HCT116 (cell line): ENCODE results near the gene SLC25A20. TPM values are rescaled to one million over a fixed set of nuclear protein-coding genes. Genes with fewer than 3 reads are reported as not detected.

Experiments used
- ATAC-seq: fragments of 200-7000 bp; cut with Tn5 transposase; 2 replicates; pipeline ENCODE4 v1.9.1; 2020; ENCODE audit warnings: mild to moderate bottlenecking, moderate library complexity
- BruUV-seq: library from RNA; stranded (reverse); fragments of 400-500 nt; replicated peaks from 2 replicates; lab custom pipeline; 2021; lab: Mats Ljungman, UMichigan
- CTCF ChIA-PET: fragments of 300-600 bp; sonication (Branson Sonifier 250); formaldehyde crosslinking; loops from one replicate; lab custom pipeline; 2021; ENCODE audit warnings: antibody characterized with exemption; lab: Charles Lee
- POLR2A ChIA-PET: fragments of 300-600, 350-600 bp; sonication (Branson Sonifier 250); formaldehyde crosslinking; loops from one replicate; lab custom pipeline; 2021; ENCODE audit warnings: antibody characterized with exemption; lab: Charles Lee
- RAD21 ChIA-PET, 2 experiments: fragments of 300-600 bp; sonication (Branson Sonifier 250); formaldehyde crosslinking; loops; one replicate each; lab custom pipeline; 2023; ENCODE audit warnings: low total read pairs in 2 of 2; ENCODE audit not compliant: uncharacterized antibody in 2 of 2, unreplicated experiment in 2 of 2, low non-redundant PET in 1 of 2; lab: Charles Lee
- DNase-seq: peaks from one replicate; pipeline ENCODE4 v3.0.0-alpha.2; 2010; ENCODE audit warnings: low read depth, low spot score
- H2AFZ ChIP-seq: fragments of 200-600 bp; shearing (Covaris generic), sonication (generic); 2 replicates; pipeline ENCODE4 v1.6.1; 2017; ENCODE audit warnings: low read depth, mixed run types, mixed read lengths, antibody characterized with exemption, low read length; ENCODE audit not compliant: poor library complexity, severe bottlenecking
- H3K27ac ChIP-seq: 2 replicates; pipeline ENCODE4 v1.5.1; 2012; ENCODE audit warnings: low read depth, low read length
- H3K27me3 ChIP-seq: fragments of 200-600 bp; sonication (generic); 2 replicates; pipeline ENCODE4 v1.6.1; 2016; ENCODE audit warnings: mixed run types, low read length, mixed read lengths; ENCODE audit not compliant: insufficient read depth
- H3K36me3 ChIP-seq, 2 experiments: fragments of 200-500 bp in 1 of 2; fragments of 200-600 bp in 1 of 2; sonication (Bioruptor generic) in 1 of 2; sonication (generic) in 1 of 2; 2 replicates each; pipeline versions ENCODE4 v1.5.1 to v1.6.1; 2014 to 2016; ENCODE audit warnings: low read length in 2 of 2, inconsistent platforms in 1 of 2, mixed read lengths in 1 of 2, mixed run types in 1 of 2; ENCODE audit not compliant: insufficient read depth in 2 of 2, control insufficient read depth in 1 of 2
- H3K4me1 ChIP-seq, 2 experiments: fragments of 200-600 bp in 1 of 2; sonication (generic) in 1 of 2; 2 replicates each; pipeline versions ENCODE4 v1.5.1 to v1.6.1; 2012 to 2017; ENCODE audit warnings: low read length in 2 of 2, inconsistent platforms in 1 of 2, mild to moderate bottlenecking in 1 of 2, mixed read lengths in 1 of 2, mixed run types in 1 of 2, moderate library complexity in 1 of 2; ENCODE audit not compliant: insufficient read depth in 2 of 2, control insufficient read depth in 1 of 2
- H3K4me2 ChIP-seq: fragments of 200-600 bp; sonication (generic); 2 replicates; pipeline ENCODE4 v1.6.1; 2017; ENCODE audit warnings: mixed run types, low read length, mixed read lengths
- H3K4me3 ChIP-seq, 2 experiments: fragments of 200-600 bp in 1 of 2; sonication (generic) in 1 of 2; replicated peaks in 1 of 2; 2 replicates each; pipeline ENCODE4 v1.5.1; 2011 to 2016; ENCODE audit warnings: low read length in 2 of 2, control low read depth in 1 of 2, low read depth in 1 of 2, mild to moderate bottlenecking in 1 of 2, mixed read lengths in 1 of 2, mixed run types in 1 of 2
- H3K79me2 ChIP-seq: fragments of 200-600 bp; sonication (generic); 2 replicates; pipeline ENCODE4 v1.6.1; 2017; ENCODE audit warnings: mild to moderate bottlenecking, mixed run types, low read length, moderate library complexity, mixed read lengths; ENCODE audit not compliant: insufficient read depth
- H3K9ac ChIP-seq: fragments of 200-600 bp; sonication (generic); 2 replicates; pipeline ENCODE4 v1.6.1; 2016; ENCODE audit warnings: low read length, mixed read lengths
- H3K9me2 ChIP-seq: fragments of 200-600 bp; sonication (generic), shearing (Covaris generic); 2 replicates; pipeline ENCODE4 v1.6.1; 2017; ENCODE audit warnings: mixed run types, mild to moderate bottlenecking, moderate library complexity; ENCODE audit not compliant: insufficient read depth
- H3K9me3 ChIP-seq, 2 experiments: fragments of 200-500 bp in 1 of 2; fragments of 200-600 bp in 1 of 2; sonication (Bioruptor generic) in 1 of 2; sonication (generic) in 1 of 2; 2 replicates each; pipeline ENCODE4 v1.6.1; 2014 to 2017; ENCODE audit warnings: low read length in 2 of 2, mixed read lengths in 2 of 2, inconsistent platforms in 1 of 2, low read depth in 1 of 2, mild to moderate bottlenecking in 1 of 2, mixed run types in 1 of 2, moderate library complexity in 1 of 2; ENCODE audit not compliant: control insufficient read depth in 1 of 2, insufficient read depth in 1 of 2
- H4K20me1 ChIP-seq: fragments of 200-600 bp; sonication (generic), shearing (Covaris generic); 2 replicates; pipeline ENCODE4 v1.6.1; 2017; ENCODE audit warnings: mixed run types, mild to moderate bottlenecking, moderate library complexity; ENCODE audit not compliant: insufficient read depth
- CBX3 ChIP-seq: IDR thresholded peaks from 2 replicates; pipeline ENCODE4 v1.6.1; 2012; ENCODE audit warnings: low read depth
- EGR1 ChIP-seq: IDR thresholded peaks from 2 replicates; pipeline ENCODE4 v1.6.1; 2012; ENCODE audit warnings: low read depth
- FOSL1 ChIP-seq: IDR thresholded peaks from 2 replicates; pipeline ENCODE4 v1.6.1; 2012; ENCODE audit warnings: low read depth
- JUND ChIP-seq: IDR thresholded peaks from 2 replicates; pipeline ENCODE4 v1.6.1; 2012
- POLR2A ChIP-seq: IDR thresholded peaks from 2 replicates; pipeline ENCODE4 v1.7.0; 2011; ENCODE audit warnings: borderline replicate concordance; ENCODE audit not compliant: insufficient read depth, insufficient read length; ENCODE audit errors: extremely low read depth
- POLR2AphosphoS5 ChIP-seq: IDR thresholded peaks from 2 replicates; pipeline ENCODE4 v1.6.1; 2011; ENCODE audit warnings: mild to moderate bottlenecking, low read depth, low read length, moderate library complexity
- TCF7L2 ChIP-seq: IDR thresholded peaks from 2 replicates; pipeline ENCODE4 v1.7.0; 2011; ENCODE audit warnings: borderline replicate concordance, inconsistent platforms; ENCODE audit not compliant: insufficient read depth, insufficient read length; ENCODE audit errors: extremely low read depth
- YY1 ChIP-seq: IDR thresholded peaks from 2 replicates; pipeline ENCODE4 v1.6.1; 2011; ENCODE audit warnings: low read length, low read depth, moderate library complexity, mild to moderate bottlenecking; ENCODE audit not compliant: insufficient replicate concordance; ENCODE audit errors: extremely low read depth
- ZFX ChIP-seq: fragments of 450-650 bp; IDR thresholded peaks from 2 replicates; pipeline ENCODE4 v1.6.1; 2017
- ZNF274 ChIP-seq: fragments of 200-500 bp; sonication (Bioruptor generic); IDR thresholded peaks from 2 replicates; pipeline ENCODE4 v1.6.1; 2014; ENCODE audit warnings: mild to moderate bottlenecking, low read depth, low read length, inconsistent platforms
- intact Hi-C: fragments of 100-400 bp; cut with micrococcal nuclease; formaldehyde crosslinking; loops from 2 replicates; pipeline ENCODE4 v1.10.0; 2022
- total RNA-seq: library from RNA; stranded (reverse); gene quantifications from one replicate; pipeline ENCODE4 v1.2.1, GENCODE V29; 2021; ENCODE audit not compliant: unreplicated experiment
- TF ChIP-seq, protein P1 (sequence below): IDR thresholded peaks from 2 replicates; pipeline ENCODE4 v1.6.1; 2012
- TF ChIP-seq, protein P2 (sequence below), 3 experiments: fragments of 200-600 bp in 1 of 3; sonication (generic) in 1 of 3; IDR thresholded peaks in 2 of 3; conservative IDR thresholded peaks in 1 of 3; 2 replicates each; pipeline ENCODE4 v1.5.1; 2012 to 2017; ENCODE audit warnings: low read depth in 2 of 3, low read length in 2 of 3, antibody characterized with exemption in 1 of 3, borderline replicate concordance in 1 of 3, control low read depth in 1 of 3, mild to moderate bottlenecking in 1 of 3, mixed read lengths in 1 of 3, mixed run types in 1 of 3, moderate library complexity in 1 of 3; ENCODE audit not compliant: insufficient read depth in 1 of 3
- TF ChIP-seq, protein P3 (sequence below): IDR thresholded peaks from 2 replicates; pipeline ENCODE4 v1.6.1; 2012; ENCODE audit warnings: low read depth
- TF ChIP-seq, protein P4 (sequence below): IDR thresholded peaks from 2 replicates; pipeline ENCODE4 v1.6.1; 2011; ENCODE audit warnings: mild to moderate bottlenecking, low read length, moderate library complexity; ENCODE audit not compliant: insufficient replicate concordance; ENCODE audit errors: extremely low read depth
- TF ChIP-seq, protein P5 (sequence below): IDR thresholded peaks from 2 replicates; pipeline ENCODE4 v1.6.1; 2012

SLC25A20 gene
- total RNA-seq, 1 experiment from 2014 or later, result 8.7 TPM

DNA sequence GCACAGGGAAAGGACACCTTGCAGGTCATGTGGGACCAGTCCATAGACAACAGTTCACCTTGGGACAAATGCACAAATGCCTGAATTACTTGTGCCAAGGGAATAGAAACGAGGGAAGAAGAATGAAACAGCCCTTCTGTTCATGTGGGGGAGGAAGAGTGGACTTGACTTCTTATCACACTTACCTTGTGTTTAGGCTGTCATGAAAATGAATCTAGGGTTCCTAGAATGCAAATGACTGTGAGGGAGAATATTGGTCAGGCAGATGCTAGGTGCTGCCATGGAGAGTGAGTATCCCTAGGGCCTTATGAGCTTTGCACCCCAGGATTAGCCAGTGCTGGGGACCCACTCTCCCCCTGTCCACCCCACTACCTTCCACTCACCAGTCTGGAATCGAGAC is 40.0 kb downstream of the SLC25A20 start:
- POLR2A ChIA-PET, result no interaction called here
- no peak for DNase-seq
- Histone ChIP-seq H3K9ac (no peak overlapping the region), H3K79me2 (no peaks in the 10 kb centered on the region), H3K4me1 (no peaks in the 10 kb centered on the region), H3K27ac (no peak overlapping the region), H3K9me3 (no peaks in the 10 kb centered on the region), H3K27me3 (no peaks in the 10 kb centered on the region), H3K9me2 (no peaks in the 10 kb centered on the region)
- RAD21 ChIA-PET, result no interaction called here
- CTCF ChIA-PET, result no interaction called here
- intact Hi-C loops, result no loop called here
- TF ChIP-seq FOSL1 (no peak), TCF7L2 (no peak), ZFX (no peak), CBX3 (no peak), ZNF274 (no peak), YY1 (no peak), JUND (no peak), EGR1 (no peak), POLR2AphosphoS5 (no peak), POLR2A (no peak)
- TF ChIP-seq, protein P1, sequence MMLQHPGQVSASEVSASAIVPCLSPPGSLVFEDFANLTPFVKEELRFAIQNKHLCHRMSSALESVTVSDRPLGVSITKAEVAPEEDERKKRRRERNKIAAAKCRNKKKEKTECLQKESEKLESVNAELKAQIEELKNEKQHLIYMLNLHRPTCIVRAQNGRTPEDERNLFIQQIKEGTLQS, result no peak
- TF ChIP-seq, protein P2, sequence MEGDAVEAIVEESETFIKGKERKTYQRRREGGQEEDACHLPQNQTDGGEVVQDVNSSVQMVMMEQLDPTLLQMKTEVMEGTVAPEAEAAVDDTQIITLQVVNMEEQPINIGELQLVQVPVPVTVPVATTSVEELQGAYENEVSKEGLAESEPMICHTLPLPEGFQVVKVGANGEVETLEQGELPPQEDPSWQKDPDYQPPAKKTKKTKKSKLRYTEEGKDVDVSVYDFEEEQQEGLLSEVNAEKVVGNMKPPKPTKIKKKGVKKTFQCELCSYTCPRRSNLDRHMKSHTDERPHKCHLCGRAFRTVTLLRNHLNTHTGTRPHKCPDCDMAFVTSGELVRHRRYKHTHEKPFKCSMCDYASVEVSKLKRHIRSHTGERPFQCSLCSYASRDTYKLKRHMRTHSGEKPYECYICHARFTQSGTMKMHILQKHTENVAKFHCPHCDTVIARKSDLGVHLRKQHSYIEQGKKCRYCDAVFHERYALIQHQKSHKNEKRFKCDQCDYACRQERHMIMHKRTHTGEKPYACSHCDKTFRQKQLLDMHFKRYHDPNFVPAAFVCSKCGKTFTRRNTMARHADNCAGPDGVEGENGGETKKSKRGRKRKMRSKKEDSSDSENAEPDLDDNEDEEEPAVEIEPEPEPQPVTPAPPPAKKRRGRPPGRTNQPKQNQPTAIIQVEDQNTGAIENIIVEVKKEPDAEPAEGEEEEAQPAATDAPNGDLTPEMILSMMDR (IDR thresholded peaks at IDR 0.05 in 2 of 3, conservative IDR thresholded peaks at IDR 0.05 in 1 of 3; ENCODE audit: borderline replicate concordance in 1 of 3, insufficient read depth in 1 of 3, low read depth in 2 of 3, low read length in 2 of 3), result no peak
- TF ChIP-seq, protein P3, sequence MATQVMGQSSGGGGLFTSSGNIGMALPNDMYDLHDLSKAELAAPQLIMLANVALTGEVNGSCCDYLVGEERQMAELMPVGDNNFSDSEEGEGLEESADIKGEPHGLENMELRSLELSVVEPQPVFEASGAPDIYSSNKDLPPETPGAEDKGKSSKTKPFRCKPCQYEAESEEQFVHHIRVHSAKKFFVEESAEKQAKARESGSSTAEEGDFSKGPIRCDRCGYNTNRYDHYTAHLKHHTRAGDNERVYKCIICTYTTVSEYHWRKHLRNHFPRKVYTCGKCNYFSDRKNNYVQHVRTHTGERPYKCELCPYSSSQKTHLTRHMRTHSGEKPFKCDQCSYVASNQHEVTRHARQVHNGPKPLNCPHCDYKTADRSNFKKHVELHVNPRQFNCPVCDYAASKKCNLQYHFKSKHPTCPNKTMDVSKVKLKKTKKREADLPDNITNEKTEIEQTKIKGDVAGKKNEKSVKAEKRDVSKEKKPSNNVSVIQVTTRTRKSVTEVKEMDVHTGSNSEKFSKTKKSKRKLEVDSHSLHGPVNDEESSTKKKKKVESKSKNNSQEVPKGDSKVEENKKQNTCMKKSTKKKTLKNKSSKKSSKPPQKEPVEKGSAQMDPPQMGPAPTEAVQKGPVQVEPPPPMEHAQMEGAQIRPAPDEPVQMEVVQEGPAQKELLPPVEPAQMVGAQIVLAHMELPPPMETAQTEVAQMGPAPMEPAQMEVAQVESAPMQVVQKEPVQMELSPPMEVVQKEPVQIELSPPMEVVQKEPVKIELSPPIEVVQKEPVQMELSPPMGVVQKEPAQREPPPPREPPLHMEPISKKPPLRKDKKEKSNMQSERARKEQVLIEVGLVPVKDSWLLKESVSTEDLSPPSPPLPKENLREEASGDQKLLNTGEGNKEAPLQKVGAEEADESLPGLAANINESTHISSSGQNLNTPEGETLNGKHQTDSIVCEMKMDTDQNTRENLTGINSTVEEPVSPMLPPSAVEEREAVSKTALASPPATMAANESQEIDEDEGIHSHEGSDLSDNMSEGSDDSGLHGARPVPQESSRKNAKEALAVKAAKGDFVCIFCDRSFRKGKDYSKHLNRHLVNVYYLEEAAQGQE, result no peak
- TF ChIP-seq, protein P4, sequence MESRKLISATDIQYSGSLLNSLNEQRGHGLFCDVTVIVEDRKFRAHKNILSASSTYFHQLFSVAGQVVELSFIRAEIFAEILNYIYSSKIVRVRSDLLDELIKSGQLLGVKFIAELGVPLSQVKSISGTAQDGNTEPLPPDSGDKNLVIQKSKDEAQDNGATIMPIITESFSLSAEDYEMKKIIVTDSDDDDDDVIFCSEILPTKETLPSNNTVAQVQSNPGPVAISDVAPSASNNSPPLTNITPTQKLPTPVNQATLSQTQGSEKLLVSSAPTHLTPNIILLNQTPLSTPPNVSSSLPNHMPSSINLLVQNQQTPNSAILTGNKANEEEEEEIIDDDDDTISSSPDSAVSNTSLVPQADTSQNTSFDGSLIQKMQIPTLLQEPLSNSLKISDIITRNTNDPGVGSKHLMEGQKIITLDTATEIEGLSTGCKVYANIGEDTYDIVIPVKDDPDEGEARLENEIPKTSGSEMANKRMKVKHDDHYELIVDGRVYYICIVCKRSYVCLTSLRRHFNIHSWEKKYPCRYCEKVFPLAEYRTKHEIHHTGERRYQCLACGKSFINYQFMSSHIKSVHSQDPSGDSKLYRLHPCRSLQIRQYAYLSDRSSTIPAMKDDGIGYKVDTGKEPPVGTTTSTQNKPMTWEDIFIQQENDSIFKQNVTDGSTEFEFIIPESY, result no peak
- TF ChIP-seq, protein P5, sequence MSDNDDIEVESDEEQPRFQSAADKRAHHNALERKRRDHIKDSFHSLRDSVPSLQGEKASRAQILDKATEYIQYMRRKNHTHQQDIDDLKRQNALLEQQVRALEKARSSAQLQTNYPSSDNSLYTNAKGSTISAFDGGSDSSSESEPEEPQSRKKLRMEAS, result no peak
- TF ChIP-seq, all 23 proteins: peak for 0
- H4K20me1 ChIP-seq, result no peaks in the 10 kb centered on the region
- H3K36me3 ChIP-seq, result no peaks in the 10 kb centered on the region
- H3K4me3 ChIP-seq, result no peak overlapping the region
- H3K4me2 ChIP-seq, result no peak overlapping the region
- no peak for ATAC-seq
- H2AFZ ChIP-seq, result no peak overlapping the region
- BruUV-seq, result no TSS peak
